Prostate gland (tissue), 2 donors: ENCODE results near the gene APOA1. TPM values are rescaled to one million over a fixed set of nuclear protein-coding genes. Genes with fewer than 3 reads are reported as not detected.

Source experiments
- DNase-seq: peaks from one replicate; pipeline ENCODE4 v3.0.0-alpha.2; 2019; ENCODE audit warnings: low spot score
- H3K27ac ChIP-seq, 2 donors: fragments of 200-600 bp; sonication (generic); 2 replicates each; pipeline ENCODE4 v1.5.1; 2017 to 2019
- H3K27me3 ChIP-seq: fragments of 200-600 bp; sonication (generic); replicated peaks from 2 replicates; pipeline ENCODE4 v1.5.1; 2019; ENCODE audit not compliant: insufficient read depth
- H3K36me3 ChIP-seq, 2 donors: fragments of 200-600 bp; sonication (generic); 1 replicate in 1 of 2; 2 replicates in 1 of 2; pipeline versions ENCODE4 v1.5.1 to v1.8.1; 2017 to 2019
- H3K4me1 ChIP-seq: fragments of 200-600 bp; sonication (generic); replicated peaks from 2 replicates; pipeline ENCODE4 v1.5.1; 2019
- H3K4me3 ChIP-seq, 2 donors: fragments of 200-600 bp; sonication (generic); 2 replicates each; pipeline ENCODE4 v1.5.1; 2017 to 2019
- H3K9me3 ChIP-seq: fragments of 200-600 bp; sonication (generic); 2 replicates; pipeline ENCODE4 v1.5.1; 2017
- CTCF ChIP-seq, 4 experiments: fragments of 200-600 bp in 2 of 4; fragments of 450-650 bp in 2 of 4; sonication (generic) in 2 of 4; IDR thresholded peaks; 1 replicate in 3 of 4; 2 replicates in 1 of 4; pipeline ENCODE4 v1.5.1; 2016 to 2019; ENCODE audit warnings: antibody characterized with exemption in 4 of 4, mild to moderate bottlenecking in 2 of 4, moderate library complexity in 2 of 4
- POLR2A ChIP-seq: fragments of 450-650 bp; IDR thresholded peaks from one replicate; pipeline ENCODE4 v1.6.1; 2016; ENCODE audit warnings: antibody characterized with exemption, mild to moderate bottlenecking
- POLR2AphosphoS5 ChIP-seq: sonication (generic); formaldehyde crosslinking; IDR thresholded peaks from one replicate; pipeline ENCODE4 v1.6.1; 2017; ENCODE audit warnings: antibody characterized with exemption
- WGBS: methylation state at CpG from one replicate; pipeline ENCODE4 v1.1.5; 2018; 5-methylcytosine and 5-hydroxymethylcytosine counted together
- intact Hi-C: fragments of 100-400 bp; cut with DNase I; formaldehyde crosslinking; loops from one replicate; pipeline ENCODE4 v1.14.2; 2022
- total RNA-seq, 2 donors: library from RNA; depleted of rRNA; stranded (reverse); fragments of >200 nt; gene quantifications; one replicate each; pipeline ENCODE4 v1.1.0, GENCODE V29; 2016

APOA1 gene
- total RNA-seq, 2 donors from 2014 or later = 2,058 TPM; not detected in 1

GRCh38 chr11:116827461-116827860 is 10.0 kb downstream of the APOA1 start:
- TF ChIP-seq CTCF (IDR thresholded peaks at IDR 0.05) (no peak), POLR2A (no peak)

GRCh38 chr11:116826751-116827431 is 10.5 kb downstream of the APOA1 start:
- no peaks in the 10 kb centered on the region for H3K4me1 ChIP-seq
- H3K27ac ChIP-seq = no peak overlapping the region
- 77% methylated on average over 9 of the region's 9 CpGs for WGBS
- intact Hi-C loops = no loop called here
- TF ChIP-seq CTCF (IDR thresholded peaks at IDR 0.05) = no peak
- TF ChIP-seq POLR2A = no peak
- TF ChIP-seq POLR2AphosphoS5 = no peak
- no peaks in the 10 kb centered on the region for H3K27me3 ChIP-seq
- H3K9me3 ChIP-seq = no peaks in the 10 kb centered on the region
- no peak overlapping the region for H3K4me3 ChIP-seq
- DNase-seq = no peak
- no peaks in the 10 kb centered on the region for H3K36me3 ChIP-seq

More at GRCh38 chr11:116827461-116827860, 10.0 kb downstream of the APOA1 start:
- no peaks in the 10 kb centered on the region for H3K4me1 ChIP-seq
- no peak overlapping the region for H3K4me3 ChIP-seq
- no peaks in the 10 kb centered on the region for H3K36me3 ChIP-seq
- H3K9me3 ChIP-seq = no peaks in the 10 kb centered on the region
- DNase-seq = no peak
- H3K27ac ChIP-seq = no peak overlapping the region
- no peaks in the 10 kb centered on the region for H3K27me3 ChIP-seq
- WGBS = 98% methylated on average over 6 of the region's 6 CpGs
- intact Hi-C loops = no loop called here

- TF ChIP-seq POLR2A (no peak), CTCF (IDR thresholded peaks at IDR 0.05) (no peak), POLR2AphosphoS5 (no peak)
- Histone ChIP-seq H3K27ac (no peak overlapping the region), H3K27me3 (no peaks in the 10 kb centered on the region), H3K36me3 (no peaks in the 10 kb centered on the region), H3K4me3 (no peak overlapping the region), H3K4me1 (no peaks in the 10 kb centered on the region), H3K9me3 (no peaks in the 10 kb centered on the region)
- intact Hi-C loops = no loop called here
- 74% methylated on average over 22 of the region's 22 CpGs for WGBS
- no peak for DNase-seq
Observed at GRCh38 chr11:116825854-116826750, 11.3 kb downstream of the APOA1 start.

- intact Hi-C loops = no loop called here
- Histone ChIP-seq H3K4me3 (no peak overlapping the region), H3K27ac (no peak overlapping the region), H3K4me1 (no peaks in the 10 kb centered on the region), H3K36me3 (no peaks in the 10 kb centered on the region), H3K27me3 (no peaks in the 10 kb centered on the region), H3K9me3 (no peaks in the 10 kb centered on the region)
- WGBS = 74% methylated on average over 5 of the region's 5 CpGs
- DNase-seq = no peak
- TF ChIP-seq POLR2A (no peak), POLR2AphosphoS5 (no peak), CTCF (IDR thresholded peaks at IDR 0.05) (no peak)
Observed at GRCh38 chr11:116825434-116825833, 12.0 kb downstream of the APOA1 start.
